Right lung (tissue), 5 donors: ENCODE data around the gene CARS1. TPM values are rescaled to one million over a fixed set of nuclear protein-coding genes. Genes with fewer than 3 reads are reported as not detected.
"Not testable (repeated sequence)": the region's sequence is repeated elsewhere in the genome, so short reads cannot be mapped to it uniquely, and the experiment has no call there.

Source experiments
- DNase-seq, 2 donors: peaks; one replicate each; pipeline ENCODE4 v3.0.0-alpha.2; 2013
- polyA plus RNA-seq, 5 donors: library from polyadenylated mRNA; unstranded; fragments of 120-200 nt; gene quantifications; one replicate each; pipeline versions ENCODE4 v1.2.1 to v1.2.3, GENCODE V29; 2013; ENCODE audit warnings: inconsistent platforms in 1 of 5, low replicate concordance in 1 of 5; ENCODE audit not compliant: insufficient read length in 5 of 5, insufficient read depth in 1 of 5

The CARS1 gene
- polyA plus RNA-seq, 5 donors, result 28.4 to 33.0 (median 32.2) TPM

DNA sequence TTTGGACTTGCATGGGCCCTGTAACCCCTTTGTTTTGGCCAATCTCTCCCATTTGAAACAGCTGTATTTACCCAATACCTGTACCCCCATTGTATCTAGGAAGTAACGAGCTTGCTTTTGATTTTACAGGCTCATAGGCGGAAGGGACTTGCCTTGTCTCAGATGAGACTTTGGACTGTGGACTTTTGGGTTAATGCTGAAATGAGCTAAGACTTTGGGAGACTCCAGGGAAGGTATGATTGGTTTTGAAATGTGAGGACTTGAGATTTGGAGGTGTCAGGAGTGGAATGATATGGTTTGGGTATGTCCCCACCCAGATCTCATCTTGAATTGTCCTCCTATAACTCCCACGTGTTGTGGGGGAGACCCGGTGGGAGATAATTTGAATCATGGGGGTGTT is 6.2 kb upstream of the CARS1 start:
- not testable (repeated sequence) for DNase-seq

DNA sequence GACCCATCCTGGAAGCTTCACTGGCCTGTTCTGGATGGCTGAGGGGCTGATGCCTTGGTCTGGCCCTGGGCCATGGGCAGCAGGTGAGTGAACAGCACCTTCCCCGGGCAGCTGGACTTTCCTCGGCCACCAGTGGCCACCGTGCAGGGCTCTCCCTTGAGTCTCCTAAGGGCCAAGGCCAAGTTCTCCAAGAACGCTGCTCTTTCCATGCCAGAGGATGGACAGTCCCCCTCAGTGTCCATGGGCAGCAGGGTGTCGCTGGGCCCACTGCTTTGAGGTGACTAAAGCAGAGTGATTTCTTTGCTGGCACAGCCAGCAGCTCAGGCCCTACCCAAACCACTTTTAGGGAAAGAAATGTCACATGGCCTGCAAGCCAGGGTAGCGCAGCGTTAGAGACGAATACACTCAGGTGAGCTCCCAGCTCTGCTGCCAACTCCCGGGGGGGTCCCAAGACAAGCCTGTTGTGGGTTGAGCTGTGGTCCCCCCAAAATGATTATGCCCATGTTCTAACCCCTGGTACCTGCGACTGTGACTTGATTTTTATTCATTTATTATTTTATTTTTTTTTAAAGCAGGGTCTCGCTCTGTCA is 3.3 kb upstream of the CARS1 start:
- no peak for DNase-seq

DNA sequence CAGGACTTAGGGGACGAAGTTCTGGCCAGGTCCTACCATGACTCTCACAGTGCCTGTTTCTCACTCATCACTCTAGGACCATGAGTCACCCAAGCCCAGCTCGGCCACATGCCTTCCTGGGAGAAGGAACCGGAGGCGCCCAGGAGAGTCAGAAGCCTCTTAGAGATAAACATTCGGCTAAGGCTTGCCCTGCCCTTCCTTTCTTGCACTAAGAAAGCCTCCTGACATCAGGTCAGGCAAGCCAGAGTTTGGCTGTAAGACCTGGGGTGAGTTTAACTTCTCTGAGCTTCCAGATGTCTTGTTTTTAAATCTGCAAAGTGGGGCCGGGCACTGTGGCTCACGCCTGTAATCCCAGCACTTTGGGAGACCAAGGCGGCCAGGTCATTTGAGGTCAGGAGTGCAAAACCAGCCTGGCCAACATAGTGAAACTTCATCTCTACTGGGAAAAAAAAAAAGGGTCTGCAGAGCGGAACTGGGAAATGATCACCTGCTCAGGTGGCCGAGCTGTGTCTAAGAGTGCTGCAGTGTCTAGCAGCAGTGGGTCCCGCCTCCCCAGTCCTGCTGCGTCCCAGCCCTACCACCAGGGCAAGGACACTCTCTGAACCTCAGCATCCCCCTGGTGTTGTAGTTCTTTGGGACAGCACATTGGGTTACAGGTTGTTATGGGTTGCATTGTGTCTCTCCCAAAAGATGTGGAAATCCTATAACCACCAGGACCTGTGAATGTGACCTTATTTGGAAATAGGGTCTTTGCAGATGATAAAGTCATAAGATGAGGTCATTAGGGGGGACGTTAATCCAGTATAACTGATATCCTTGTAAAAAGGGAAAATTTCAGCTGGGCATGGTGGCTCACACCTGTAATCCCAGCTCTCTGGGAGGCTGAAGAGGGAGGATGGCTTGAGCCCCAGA is 1.8 kb upstream of the CARS1 start:
- DNase-seq, result no peak

DNA sequence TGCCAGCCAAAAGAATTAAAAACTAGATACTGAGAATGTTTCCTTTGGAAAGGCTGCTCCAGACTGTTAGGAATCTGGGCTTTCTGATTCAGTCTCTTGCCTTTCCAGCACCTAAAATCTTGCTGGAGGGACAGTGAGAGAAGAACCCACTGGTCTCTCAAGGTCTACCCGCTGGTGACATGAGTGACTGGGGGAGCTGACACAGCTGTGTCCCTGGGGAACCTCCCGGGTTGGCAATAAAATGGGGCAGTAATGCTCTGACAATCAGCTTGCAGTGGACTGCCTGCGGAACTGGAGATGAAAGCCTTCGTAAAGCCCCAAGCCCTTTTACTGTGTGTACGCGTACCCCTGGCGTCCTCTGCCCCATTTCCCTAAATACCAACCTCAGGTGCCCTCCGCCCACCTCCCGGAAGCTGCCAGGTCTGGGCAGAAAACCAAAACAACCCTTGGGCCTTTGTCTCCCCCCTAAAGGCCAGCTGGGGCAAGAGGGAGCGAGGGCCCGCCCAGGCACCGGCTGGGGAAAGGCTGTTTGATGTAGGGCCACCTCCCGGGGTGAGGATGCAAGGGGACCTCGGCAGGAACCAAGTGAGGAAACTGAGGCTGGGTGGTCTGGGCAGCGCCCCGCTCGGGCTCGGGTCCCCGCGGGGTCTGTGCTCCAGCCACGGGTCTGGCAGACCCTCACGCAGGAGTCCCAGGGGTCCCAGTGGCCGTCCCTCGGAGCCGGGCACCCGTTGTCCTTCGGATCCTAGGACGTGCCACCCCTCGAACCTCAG is 741 bp downstream of the CARS1 start:
- no peak for DNase-seq

DNA sequence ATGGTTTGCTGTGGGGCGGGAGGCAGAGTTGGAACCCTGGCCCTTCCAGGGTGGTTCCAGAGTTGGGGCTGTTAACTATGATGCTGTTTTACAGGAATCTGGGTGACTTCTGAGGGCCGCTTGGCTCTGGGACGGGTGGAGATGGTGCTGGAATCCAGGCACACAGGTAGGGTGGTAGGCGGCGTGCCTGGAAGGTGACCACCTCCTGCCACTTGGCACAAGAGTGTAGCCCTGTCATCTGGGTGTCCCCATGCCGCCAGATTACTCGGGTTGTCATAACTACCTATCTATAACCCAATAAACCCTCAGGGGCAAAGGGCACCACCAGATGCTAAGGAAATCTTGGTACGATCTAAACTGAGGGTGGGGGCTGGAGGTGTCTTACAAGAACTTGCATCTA is 1.3 kb downstream of the CARS1 start:
- DNase-seq, result no peak

DNA sequence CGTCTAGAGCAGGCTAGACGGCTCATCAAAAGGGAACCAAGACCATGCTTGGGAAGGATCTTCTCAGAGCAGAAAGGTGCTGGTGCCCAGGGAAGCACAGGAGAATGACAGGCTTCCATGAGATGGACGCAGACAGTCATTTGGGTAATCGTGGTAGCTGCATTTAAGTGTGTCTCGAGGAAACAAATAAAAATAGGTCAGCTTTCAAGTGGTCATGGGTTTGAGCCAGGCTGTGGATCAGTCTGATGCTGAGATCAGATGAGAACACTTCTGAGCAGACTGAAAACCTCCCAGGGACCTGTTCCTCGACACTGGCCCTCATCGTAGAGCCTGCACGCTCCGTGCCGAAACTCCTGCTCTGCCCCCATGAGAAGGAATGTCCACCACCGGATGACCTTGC is 4.7 kb downstream of the CARS1 start:
- no peak for DNase-seq

DNA sequence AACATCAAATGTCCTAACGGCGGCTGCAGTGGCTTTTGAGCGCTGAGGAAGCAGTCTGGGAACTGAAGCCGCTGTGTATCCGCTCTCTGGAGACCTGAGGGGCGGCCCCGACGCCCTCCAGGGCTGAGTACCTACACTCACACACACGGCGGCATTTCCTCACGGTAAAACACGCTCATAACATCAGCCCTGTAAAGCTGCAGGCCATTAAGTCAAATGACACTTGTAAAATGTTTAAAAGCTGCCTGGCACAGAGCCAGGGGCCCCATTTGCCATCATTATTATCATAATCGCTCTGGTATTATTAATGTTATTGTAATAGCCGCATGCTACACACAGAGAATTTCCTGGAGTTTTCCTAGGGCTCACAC is 5.1 kb downstream of the CARS1 start:
- no peak for DNase-seq

DNA sequence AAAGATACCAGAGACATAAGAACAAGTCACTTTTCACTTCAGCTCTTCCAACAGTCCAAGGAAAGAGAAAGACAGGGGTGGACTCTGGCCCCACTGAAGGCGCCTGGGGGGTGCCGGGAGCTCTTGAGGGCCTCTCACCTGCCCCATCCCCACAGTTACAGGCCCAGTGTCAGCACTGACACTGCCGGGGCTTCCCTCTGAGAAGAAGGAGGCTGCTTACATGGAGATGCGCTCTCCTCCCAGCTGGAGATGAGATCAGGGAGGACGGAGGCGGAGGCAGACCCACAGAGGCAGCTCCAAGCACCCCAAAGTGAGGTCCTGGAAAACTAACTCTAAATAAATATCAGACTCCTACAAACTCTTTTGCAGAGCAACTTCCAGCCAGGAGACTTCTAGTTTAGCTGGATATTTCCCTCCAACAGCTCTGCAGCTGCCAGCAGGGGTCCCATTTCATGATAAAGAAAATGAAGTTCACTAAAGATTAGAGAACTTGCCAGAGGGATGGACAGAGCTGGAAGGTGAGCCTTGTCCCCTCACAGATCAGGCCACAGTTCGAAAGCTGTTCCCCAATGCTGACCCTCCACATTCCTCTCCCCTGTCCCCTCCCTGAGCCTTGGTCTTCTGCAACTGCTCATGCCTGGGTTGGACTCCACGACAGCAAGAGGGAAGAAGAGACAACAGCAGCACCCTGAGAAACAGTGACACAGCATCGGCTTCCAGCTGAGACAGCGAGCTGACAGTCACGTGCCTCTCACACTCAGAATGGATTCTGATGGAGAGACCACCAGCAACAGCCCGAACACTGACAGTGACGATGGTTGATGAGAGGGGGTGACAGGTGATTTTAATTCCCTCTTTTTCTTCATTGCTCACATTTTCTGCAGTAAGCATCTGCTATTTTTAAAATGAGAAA is 5.8 kb downstream of the CARS1 start:
- DNase-seq, result no peak

DNA sequence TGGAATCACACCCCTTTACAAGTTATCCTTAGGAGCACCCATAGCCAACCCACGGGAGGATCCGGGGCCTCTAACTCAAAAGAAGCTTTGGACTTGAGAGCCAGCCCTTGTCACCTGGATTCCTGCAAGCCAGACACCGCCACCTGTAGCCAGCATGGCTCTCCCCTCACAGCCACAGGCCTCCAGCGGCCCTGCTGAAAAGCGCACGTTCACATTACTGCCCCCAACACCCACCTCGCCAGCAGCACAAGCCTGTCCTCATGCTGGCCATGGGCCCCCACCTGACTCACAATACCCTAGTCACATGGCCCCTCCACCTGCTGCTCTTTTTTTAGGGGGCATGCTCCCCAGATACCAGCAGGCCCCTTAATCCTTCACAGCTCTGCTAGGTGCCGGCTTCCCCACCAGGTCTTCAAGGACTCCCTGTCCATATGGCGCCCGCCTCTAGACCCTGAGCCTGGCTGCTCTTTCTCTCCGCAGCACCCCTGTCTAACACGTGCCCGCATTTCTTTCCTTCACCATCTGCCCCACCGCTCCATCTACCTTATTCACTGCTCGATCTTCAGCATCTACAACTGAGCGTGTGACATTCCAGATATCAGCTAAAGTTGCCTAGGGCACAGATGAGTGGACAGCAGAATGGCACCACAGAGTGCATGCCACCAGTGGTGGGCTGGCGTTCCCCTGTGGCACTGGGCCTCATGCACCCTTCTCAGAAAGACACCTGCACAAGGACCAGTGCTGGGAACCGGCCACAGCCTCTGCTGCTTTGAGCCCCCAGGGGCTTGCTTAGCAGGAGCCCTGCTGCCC is 6.6 kb downstream of the CARS1 start:
- DNase-seq, result no peak

DNA sequence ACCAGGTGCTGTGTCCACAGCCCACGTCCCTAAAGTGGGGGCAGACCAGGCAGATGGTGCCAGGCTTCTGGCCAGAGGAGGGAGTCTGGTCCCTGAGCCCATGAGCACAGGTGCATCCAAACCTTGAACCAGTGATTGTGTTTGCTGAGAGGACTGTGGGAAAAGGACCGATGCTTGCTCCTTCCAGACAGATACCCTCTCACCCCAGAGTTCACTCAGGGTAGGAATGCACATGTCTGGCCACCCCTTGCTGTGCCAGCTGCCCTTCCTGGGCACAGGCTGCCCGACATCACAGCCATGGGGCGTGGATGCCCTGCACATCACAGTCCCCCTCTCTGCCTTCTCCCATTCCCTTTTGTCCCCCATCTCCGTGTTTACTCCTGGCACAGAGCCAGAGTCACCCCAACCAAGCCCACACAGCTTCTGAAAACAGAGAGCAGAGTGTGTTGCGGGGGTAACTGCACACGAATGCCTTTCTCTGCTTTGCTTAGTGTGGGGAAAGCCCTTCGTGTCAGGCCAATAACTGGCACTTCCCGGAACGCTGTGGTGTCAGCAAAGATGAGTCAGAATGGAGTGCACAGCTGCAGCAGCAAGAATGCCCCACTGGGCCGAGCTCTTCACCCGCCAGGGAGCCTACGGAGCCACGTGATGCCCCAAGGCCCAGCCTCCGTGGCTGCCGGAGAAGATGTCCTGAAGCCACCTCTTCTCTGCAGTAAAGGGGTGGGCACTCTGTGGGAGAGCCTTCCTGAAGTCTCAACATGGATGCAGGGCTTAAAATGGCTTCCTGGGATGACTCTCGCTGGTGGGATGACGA is 7.6 kb downstream of the CARS1 start:
- no peak for DNase-seq

DNA sequence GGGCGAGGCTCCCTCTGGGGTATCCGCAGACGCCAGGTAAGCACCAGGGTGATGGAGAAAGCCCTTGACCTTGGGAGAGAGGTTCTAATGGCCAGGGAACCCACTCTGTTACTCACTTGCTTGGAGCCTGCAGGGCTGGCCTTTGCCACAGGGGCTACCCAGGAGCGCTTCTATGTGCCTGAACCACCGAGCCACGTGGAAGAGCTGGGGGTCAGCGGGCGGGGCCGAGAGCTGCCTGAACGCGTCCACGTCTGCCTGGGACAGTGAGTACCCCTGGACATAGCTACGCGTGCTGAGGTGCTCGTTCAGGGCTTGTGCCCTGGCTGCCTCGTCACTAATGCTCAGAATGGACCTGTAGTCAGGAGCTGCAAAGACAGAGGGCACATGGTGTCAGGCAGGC is 9.6 kb downstream of the CARS1 start:
- DNase-seq, result no peak

DNA sequence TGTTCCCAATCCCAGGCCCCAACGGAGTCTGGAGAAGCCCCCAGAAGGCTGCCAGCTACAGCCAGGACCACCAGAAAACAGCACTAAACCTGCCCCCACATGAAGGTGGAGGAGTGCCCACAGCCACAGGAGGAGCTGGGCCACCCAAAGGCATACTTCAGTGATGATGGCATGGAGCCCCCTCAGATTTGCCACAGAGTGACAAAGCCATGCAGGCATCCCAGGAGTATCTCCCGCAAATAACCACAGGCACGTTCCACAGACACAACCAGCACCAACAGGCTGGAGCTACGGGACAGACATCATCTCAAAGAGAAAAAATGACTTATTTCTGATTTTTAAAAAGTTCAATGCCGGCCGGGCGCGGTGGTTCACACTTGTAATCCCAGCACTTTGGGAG is 10.6 kb downstream of the CARS1 start:
- no peak for DNase-seq

DNA sequence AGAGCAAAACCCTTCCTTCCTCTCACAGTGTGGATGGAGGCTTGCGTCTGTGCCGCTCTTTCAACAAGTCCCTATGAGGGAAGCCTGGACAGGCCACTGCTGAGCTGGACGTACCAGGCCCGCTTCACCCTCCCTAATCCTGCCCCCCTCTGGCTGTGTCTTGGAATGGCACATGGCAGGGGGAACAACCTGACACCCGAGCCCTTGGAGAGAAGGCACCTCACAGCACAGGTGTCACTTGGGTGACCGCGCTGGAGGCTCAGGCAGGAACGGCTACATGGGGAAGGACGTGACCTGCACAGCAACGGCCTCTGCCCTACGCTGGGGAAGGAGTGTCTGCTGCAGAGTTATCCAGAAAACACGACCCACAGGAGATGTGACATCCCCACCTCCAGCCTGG is 11.0 kb downstream of the CARS1 start:
- no peak for DNase-seq

DNA sequence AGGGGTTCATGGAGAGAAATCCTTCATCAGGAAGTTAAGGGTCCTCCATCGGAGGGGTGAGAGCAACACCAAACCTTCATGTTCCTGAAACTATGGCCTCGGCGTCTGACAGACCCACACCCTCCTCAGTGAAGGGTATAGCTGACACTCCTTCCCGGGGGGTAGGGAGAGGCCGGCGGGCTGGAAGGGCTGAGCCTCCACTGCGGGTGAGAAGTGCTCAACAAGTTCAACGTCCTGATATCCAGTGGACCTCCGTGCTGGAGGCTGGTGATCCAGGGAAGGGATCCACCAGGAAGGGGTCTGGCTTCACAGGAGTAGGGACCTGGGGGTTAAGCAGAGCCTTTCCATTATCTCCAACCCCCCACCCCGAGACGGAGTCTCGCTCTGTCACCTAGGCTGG is 12.3 kb downstream of the CARS1 start:
- DNase-seq, result no peak

DNA sequence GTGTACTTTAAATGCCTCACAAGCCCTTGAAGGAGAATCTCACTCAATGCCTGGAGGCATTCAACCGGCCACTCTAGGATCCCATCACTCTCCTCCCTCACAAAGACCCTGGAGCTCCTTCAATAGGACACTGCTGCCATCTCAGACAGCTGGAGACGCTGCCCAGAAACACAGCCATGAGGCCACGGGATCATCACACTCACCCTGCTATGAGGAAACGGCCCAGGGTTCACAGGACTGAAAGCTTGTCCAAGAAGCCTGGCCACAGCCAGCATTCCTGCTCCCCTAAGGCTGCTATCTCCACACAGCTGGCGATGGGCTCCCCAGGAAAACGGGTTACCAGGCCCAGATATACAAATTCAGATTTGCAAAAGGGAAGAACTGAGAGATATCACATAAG is 13.2 kb downstream of the CARS1 start:
- no peak for DNase-seq

DNA sequence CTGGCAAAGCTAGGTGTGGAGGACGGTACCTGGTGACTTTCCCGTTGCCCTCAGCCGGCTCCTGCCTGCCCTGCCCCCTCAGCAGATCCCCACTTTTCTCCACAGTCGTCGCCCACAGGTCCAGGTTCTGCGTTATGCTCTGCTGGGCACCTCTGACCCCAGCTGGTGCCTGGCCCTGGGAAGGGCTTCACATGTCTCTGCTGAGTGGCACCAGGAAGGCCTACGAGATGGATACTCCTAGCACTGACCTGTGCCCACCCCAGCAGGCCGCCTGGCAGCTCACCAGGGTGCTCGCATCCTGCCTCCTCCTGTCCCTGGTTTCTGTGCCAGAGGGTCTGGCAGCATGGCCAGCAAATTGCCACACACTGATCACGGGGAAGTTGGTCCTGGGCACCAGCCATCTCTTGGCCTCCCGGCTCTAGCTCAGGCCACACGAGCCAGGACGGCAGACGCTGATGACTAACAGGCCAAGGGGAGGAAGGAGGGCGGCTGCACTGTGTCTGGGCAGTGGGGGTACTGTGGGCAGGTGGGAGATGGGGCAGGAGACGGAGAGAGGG is 13.8 kb downstream of the CARS1 start:
- no peak for DNase-seq

DNA sequence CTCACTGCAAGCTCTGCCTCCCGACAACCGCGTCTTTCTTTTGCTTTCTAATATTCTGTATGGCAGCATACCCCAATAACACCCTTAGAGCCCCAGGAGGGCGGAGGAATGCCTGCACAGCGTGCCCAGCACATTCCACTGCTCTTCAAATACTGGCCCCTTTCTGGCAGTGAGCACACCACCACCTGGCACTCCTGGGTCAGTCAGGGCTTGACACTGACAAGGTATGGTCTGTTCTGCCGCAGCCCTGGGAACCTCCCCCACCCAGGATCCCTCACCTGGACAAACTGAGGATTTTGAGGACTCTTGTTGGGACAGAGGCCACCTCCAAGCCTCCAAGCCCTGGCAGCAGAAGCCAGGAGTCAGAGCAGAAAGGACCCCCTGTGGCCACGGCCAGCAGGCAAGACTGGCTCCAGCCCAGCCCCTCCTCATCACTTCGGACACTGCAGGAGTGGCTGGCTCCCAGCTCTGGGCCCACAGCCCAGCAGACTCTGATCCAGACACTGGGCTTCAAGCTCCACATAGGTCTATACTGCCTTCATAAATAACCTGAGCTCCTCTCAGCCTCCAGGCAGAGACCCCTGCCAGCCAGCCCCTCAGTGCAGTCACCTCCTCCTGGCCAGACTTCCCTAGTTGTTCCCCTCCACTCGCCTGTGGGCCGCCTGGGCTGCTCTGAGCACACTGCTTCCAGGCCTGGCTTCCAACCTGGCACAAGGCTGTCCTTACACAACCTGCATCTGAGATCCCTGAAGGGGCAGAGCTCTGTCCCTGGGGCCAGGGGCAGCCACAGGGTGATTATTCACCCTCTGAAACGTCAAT is 14.5 kb downstream of the CARS1 start:
- DNase-seq, result no peak

DNA sequence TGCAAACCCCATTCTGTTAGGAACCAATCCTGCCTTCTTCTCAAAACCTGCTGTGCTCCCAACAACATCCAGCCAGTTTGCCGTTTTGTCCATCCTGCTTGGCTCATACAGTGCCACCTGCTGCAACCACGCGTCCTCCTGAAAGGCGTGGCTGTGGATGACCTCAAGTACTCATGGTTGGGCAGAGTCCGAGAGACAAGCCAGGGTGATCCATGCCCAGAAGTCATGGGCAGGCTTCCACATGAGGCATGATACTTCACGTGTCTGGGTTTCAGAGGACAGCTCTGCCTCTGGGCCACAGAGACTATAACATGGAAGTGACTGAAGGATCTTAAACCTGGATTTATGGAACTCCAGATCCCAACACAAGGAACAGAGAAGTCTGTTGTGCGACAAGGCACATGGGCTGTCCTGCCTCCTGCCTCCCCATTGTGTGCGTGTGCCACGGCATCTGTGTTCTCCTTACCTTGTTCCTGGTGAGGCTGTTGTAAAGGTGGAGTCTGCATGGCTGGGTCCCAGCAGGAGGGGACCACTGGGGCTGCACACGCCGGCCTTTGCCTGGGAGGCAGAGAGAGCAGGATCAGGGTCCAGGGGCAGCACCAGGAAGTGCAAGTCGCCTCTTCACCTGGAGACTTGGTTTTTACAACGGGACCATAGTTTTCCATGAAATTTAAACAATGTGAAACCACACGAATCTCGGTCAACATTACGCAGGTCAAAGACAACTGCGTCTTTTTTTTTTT is 15.4 kb downstream of the CARS1 start:
- DNase-seq, result no peak
